GM23248 (cell line): ENCODE data around the gene DHX29.

ENCODE experiments used
- EZH2 ChIP-seq: fragments of 200-600 bp; sonication (generic); IDR thresholded peaks from 2 replicates; pipeline ENCODE4 v1.6.1; 2018; ENCODE audit warnings: antibody characterized with exemption, mild to moderate bottlenecking; ENCODE audit not compliant: insufficient read depth, poor library complexity, severe bottlenecking
- EZH2phosphoT487 ChIP-seq: fragments of 200-600 bp; sonication (generic); IDR thresholded peaks from 2 replicates; pipeline ENCODE4 v1.6.1; 2018; ENCODE audit warnings: antibody characterized with exemption, moderate library complexity, mild to moderate bottlenecking, low read depth; ENCODE audit not compliant: insufficient read depth

- TF ChIP-seq EZH2 (no peak), EZH2phosphoT487 (no peak)
Measured at GRCh38 chr5:55276771-55277170, 30.7 kb downstream of the DHX29 start.
